ENCODE results near the gene COL1A2.

COL1A2 gene

DNA sequence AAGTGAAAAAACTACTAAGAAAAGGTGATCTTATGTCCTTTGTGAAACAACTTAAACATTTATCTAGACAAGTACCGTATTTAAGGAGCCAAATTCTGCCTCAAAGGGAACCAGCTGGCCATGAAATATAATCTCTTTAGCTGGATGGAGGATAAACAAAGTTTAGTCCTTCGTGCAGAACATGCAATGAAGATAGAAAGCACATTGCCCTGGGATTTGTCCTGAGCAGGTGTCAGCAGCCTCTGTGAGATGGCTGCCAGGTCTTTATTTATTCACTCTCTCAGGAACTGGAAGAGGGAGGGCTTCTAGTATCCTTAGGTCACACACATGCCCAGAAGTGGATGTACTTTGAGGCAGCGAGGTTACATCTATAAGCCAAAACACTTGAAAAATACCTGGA, 57.5 kb downstream of the COL1A2 start:
- Mint-ChIP-seq H3K27ac (no peak overlapping the region), H3K9me3 (no peaks in the 10 kb centered on the region), H3K36me3 (no peaks in the 10 kb centered on the region), H3K4me3 (no peak overlapping the region), H3K4me1 (peaks cover 11% of the 10 kb centered on the region)
- DNase-seq (ENCODE audit: low spot score in 2 of 2) (no peak), ATAC-seq (no peak)

- Mint-ChIP-seq H3K9me3 (no peaks in the 10 kb centered on the region), H3K4me3 (no peak overlapping the region), H3K27ac (no peak overlapping the region), H3K4me1 (peaks cover 11% of the 10 kb centered on the region), H3K36me3 (no peaks in the 10 kb centered on the region)
- no peak for ATAC-seq
- no peak for DNase-seq (ENCODE audit: low spot score in 2 of 2)
Measured at GRCh38 chr7:94453898-94454297, 59.2 kb downstream of the COL1A2 start.

DNA sequence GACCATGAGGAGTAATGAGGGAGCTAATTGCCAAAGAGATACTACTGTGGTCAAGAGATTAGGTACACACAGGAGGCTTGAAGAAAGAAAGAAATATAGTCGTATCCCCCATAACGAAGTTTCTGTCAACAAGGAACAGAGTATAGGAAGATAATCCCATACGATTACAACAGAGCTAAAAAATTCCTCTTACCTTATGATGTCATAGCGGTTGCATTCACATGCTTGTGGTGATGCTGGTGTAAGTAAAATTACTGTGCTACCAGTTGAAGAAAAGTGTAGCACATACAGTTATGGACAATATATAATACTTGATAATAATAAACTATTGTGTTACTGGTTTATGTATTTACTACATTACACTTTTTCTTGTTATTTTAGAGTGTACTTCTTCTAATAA, 63.3 kb downstream of the COL1A2 start:
- Mint-ChIP-seq H3K9me3 (no peaks in the 10 kb centered on the region), H3K27ac (no peak overlapping the region)
- no peak for DNase-seq (ENCODE audit: low spot score in 2 of 2)

DNA sequence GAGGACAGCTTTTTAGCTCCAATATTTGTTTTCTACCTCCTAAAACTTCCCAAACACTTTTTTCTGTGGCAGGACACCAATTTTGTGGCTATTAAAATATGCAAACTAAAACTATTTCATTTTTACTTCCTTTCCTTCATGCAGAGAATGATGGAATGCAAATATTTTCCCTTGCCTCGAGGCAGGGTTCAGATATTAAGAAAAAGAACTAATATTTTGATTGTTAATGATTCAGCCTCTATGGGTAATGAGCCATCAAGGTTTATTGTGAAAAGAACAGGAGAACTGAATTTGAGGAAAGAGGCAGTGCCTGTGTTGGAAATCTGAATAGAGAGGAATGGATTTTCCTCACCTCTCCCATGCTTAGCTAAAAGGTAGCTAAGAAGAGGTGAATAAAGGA, 71.8 kb downstream of the COL1A2 start:
- DNase-seq (ENCODE audit: low spot score in 2 of 2) (no peak), ATAC-seq (no peak)
- Mint-ChIP-seq H3K27ac (no peak overlapping the region), H3K36me3 (no peaks in the 10 kb centered on the region), H3K4me3 (no peak overlapping the region), H3K4me1 (no peaks in the 10 kb centered on the region), H3K9me3 (peaks cover 5% of the 10 kb centered on the region)

More for the DNA sequence above, 63.3 kb downstream of the COL1A2 start:
- Mint-ChIP-seq H3K4me1 (peaks cover 11% of the 10 kb centered on the region), H3K4me3 (no peak overlapping the region), H3K36me3 (no peaks in the 10 kb centered on the region)
- ATAC-seq = no peak

DNA sequence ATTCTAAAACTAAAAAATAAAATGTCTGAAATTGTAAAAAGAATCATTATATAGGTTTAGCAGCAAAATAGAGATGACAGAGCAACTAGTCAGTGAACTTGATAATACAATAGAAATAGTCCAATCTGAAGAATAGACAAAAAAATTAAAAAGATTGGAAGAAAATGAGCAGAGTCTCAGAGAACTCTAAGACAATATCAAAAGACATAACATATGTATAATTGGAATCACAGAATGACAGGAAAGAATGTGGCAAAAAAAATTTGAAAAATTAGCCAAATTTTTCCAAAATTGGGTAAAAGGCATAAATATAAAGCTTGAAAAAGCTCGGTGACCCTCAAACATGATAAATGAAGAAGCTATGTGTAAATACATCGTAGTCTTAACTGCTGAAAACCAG, 76.9 kb downstream of the COL1A2 start:
- no peak overlapping the region for H3K4me3 Mint-ChIP-seq
- ATAC-seq = no peak
- H3K9me3 Mint-ChIP-seq = peaks cover 7% of the 10 kb centered on the region
- H3K27ac Mint-ChIP-seq = no peak overlapping the region
- H3K36me3 Mint-ChIP-seq = no peaks in the 10 kb centered on the region
- DNase-seq (ENCODE audit: low spot score in 2 of 2) = no peak
- no peaks in the 10 kb centered on the region for H3K4me1 Mint-ChIP-seq

DNA sequence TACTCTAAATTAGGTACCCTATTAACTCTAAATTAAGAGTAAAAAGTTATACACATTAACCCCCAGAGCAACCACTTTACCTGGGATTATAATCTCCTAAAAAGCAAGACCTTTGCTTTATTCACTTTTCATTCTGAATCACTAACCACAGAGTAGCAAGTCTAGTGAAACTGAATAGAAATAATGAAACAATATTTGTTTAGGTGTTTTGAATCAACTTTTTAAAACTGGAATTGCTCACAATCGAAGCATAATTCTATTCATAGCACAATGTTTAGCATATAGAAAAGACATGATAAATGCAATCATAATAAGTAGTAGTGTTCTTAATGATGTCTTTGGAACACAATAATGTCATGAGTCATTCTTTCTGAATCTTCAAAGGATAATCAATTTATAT, 77.9 kb downstream of the COL1A2 start:
- ATAC-seq = peak; percentile 77
- Mint-ChIP-seq H3K27ac (no peak overlapping the region), H3K9me3 (peaks cover 7% of the 10 kb centered on the region), H3K36me3 (no peaks in the 10 kb centered on the region), H3K4me3 (no peak overlapping the region), H3K4me1 (no peaks in the 10 kb centered on the region)
- no peak for DNase-seq (ENCODE audit: low spot score in 2 of 2)

GRCh38 chr7:94476251-94476840, 81.7 kb downstream of the COL1A2 start:
- H3K9me3 Mint-ChIP-seq = peaks cover 4% of the 10 kb centered on the region
- no peak overlapping the region for H3K4me3 Mint-ChIP-seq
- DNase-seq (ENCODE audit: low spot score in 2 of 2) (no peak), ATAC-seq (no peak)
- no peak overlapping the region for H3K27ac Mint-ChIP-seq
- H3K36me3 Mint-ChIP-seq = no peaks in the 10 kb centered on the region
- no peaks in the 10 kb centered on the region for H3K4me1 Mint-ChIP-seq

GRCh38 chr7:94477878-94478277, 83.2 kb downstream of the COL1A2 start:
- DNase-seq (ENCODE audit: low spot score in 2 of 2) (no peak), ATAC-seq (no peak)
- Mint-ChIP-seq H3K4me3 (no peak overlapping the region), H3K4me1 (no peaks in the 10 kb centered on the region), H3K9me3 (no peaks in the 10 kb centered on the region), H3K36me3 (no peaks in the 10 kb centered on the region), H3K27ac (no peak overlapping the region)

DNA sequence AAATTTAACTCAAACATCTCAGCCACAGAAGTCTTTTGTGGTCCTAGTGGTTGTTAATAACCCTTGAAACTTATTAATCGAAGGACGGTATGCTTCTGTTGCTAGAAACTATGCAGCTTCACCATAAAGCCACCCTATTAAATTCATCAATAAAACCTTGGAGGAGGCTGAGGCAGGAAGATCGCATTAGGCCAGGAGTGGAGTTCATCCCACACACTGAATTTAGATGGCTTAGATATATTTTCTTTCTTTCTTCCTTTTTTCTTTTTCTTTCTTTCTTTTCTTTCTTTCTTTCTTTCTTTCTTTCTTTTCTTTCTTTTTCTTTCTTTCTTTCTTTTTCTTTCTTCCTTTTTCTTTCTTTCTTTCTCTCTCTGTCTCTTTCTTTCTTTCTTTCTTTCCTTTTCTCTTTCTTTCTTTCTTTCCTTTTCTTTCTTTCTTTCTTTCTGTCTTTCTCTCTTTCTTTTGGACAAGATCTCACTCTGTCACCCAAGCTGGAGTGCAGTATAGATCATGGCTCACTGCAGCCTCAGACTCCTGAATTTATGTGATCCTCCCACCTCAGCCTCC, 84.0 kb downstream of the COL1A2 start:
- Mint-ChIP-seq H3K4me3 (no peak overlapping the region), H3K9me3 (no peaks in the 10 kb centered on the region), H3K27ac (no peak overlapping the region), H3K4me1 (no peaks in the 10 kb centered on the region), H3K36me3 (no peaks in the 10 kb centered on the region)
- ATAC-seq = no peak
- no peak for DNase-seq (ENCODE audit: low spot score in 2 of 2)
